NOMO-1 treated with DMSO at 0.1 percent for 48 hours (cell line): ENCODE measurements around the gene DCLK1.

Experiments used
- DNase-seq: peaks from one replicate; lab custom pipeline; 2025; ENCODE audit not compliant: unreplicated experiment; lab: John Stamatoyannopoulos, UW

The DCLK1 gene

GRCh38 chr13:35838356-35838755 lies 292.8 kb downstream of the DCLK1 start:
- no peak for DNase-seq

DNA sequence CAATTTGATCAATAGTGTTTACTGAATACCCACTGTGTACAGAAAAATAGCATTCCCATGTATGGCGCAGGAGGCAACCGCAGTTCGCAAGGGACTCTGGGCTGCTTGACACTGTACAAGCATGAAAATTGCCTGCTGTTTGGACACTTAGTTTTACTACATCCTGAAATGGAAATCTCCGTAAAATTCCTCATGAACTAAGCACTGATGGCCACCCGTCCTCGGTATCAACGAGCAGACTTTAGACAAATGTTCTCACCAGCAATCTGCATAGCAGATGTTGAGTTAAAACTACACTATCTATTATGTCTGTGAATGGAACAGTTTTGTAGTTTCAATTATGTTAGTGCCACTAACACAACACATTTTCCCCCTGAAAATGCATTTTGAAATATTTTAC lies 294.7 kb downstream of the DCLK1 start:
- no peak for DNase-seq

DNA sequence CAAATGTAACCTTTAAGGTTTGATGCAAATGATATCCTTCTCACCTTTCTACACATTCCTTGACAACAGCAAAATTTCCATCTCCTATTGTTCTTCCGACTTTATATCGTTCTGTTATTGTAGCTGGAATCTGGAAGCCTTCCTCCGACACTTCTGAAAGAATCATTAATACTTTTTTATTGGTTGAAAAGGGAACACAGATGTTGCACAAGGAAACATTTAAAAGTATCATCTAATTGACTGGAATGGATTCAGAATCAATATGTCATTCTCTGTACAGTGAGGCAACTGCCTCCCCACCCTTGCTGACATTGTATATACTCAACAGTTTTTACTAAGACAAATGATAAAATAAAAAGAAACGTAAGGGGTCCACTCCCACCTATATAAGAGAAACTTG lies 295.2 kb downstream of the DCLK1 start:
- DNase-seq, result no peak

DNA sequence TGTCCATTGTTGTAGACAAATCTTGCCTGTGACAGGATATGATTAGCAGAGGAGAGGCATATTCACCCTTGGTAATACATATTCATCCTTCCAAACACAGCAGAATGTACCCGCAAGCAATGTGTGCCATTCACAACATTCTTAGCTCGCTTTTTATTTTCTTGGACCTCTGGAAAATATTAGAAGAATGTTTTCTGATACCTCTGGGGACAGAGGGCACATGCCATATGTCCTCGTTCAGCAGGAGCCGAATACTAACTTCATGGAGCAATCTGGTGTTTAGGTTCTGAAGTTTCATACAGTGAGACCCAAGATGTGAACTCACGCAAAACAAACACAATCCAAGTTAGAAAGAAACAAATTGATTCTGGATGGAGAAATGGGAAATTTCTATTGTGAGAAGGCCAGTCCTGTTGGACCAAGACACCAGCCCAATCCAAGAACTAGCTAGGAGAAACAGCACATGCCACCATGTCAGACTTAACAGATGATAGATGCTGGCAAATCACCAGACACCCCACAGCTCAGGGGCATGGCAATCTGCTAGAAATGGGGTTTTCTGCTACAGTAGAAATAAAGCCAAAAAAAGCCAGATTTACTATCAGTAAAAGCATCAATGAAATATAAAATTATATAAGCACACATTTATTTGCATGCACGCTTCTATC lies 297.4 kb downstream of the DCLK1 start:
- DNase-seq, result no peak

GRCh38 chr13:35833031-35833430 lies 298.2 kb downstream of the DCLK1 start:
- no peak for DNase-seq

- DNase-seq, result no peak
These were observed 298.6 kb downstream of the DCLK1 start for GRCh38 chr13:35832551-35832950.

DNA sequence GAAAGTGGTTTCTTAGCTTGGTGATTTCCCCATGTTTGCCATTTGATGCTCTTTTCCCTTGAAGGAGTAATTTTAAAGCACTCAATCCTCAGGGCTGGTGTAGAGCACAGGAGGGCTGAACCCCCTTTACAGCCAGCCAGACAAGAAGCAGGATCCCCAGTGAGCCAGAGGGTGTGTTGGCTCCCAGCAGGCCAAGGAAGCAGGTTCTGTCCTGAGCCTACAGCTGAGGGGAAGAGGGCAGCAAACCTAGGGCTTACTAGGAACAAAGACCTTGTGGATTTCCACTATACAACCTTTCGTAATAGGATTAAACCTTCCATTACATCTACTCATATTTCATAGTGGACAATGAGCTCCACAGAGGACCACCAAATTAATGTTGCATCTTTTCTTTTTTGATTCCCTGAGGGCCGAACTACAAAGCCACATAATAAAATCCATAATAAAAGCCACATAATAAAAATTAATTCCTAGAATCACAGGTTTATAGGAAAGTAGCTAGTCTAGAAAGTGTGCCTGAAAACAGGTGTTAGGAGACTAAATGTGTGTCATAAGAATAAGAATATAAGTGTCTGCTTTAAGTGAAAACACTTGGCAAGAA lies 300.2 kb downstream of the DCLK1 start:
- no peak for DNase-seq

- no peak for DNase-seq
These were observed 304.4 kb downstream of the DCLK1 start for GRCh38 chr13:35826626-35827254.

- DNase-seq, result no peak
These were observed 306.4 kb downstream of the DCLK1 start for GRCh38 chr13:35824825-35825224.

DNA sequence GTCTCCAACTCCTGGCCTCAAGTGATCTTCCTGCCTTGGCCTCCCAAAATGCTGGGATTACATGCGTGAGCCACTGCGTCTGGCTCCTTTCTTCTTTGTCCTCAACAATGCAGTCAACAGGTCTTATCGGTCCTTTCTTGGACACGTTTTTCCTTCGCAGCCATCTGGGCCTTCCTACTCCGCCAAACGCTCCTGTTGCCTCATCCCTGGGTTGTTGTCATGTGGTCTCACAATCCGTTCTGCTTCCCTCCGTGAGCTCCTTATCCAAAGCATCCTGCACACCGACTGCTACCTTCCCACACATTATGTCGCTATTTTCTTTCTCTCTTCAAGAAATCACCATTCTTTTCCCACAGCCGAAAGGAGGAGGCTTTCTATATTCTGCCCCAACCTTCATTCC lies 306.8 kb downstream of the DCLK1 start:
- DNase-seq, result no peak

DNA sequence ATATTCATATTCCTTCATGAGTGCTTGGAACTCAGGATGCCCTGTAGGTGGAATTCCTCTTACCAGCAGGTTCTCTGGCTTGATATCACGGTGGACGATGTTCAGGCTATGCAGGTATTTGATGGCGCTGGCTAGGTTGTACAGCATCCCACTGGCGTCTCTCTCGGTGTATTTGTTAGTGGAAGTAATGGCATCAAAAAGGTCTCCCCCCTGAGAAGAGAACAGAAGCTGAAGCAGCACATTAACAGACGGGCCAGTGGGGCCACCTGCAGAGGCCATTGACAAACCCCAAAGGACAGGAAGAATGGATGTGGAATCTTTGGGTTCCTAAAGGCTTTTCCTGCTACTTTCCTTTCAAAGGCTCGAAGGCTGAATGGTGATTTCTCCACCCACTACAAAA lies 308.5 kb downstream of the DCLK1 start:
- DNase-seq, result no peak

- DNase-seq, result peak; percentile 9
These were observed 312.5 kb downstream of the DCLK1 start for GRCh38 chr13:35818633-35819067.

DNA sequence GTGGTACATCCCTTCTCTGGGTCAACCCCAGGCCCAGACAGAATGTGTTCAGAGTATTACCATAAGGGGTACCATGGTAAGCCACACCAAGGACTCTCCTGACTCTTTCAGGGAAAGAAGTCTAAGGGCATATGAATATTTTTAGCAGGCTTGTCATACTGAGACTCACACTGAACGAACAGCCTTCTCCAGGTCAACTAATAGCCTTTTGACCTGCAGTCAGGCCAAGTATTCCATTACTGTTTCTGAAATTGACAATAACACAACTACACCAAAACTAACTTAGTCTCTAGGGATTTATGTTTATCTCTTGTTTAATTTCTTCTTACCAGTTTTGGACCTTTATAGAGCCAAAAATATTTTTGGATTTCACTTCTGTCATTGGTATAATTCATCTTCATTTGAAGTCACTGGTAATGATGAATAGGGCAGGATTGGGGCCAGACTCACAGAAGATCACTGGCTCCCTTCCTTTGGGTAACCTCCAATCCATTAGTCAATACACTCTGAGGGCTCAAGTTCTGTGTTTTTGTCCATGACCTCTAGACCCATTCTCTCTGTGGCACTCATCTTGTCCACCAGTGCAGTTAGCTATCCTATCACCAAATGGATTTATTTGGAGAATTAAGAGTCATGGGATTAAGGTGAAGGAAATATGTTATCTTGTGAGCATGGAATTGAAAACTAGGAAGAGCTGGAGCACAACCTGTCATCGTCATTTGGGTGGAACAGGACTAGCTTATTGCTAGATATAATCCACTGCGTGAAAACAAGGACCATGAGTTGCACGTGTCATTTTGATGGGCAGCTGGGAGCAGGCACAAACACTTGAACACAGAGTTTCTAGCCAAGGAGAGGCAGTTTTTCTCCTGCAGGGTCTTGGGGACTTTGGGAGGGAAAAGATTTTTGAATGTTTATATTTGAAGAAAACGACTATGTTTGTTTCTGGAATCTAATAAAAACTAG lies 313.3 kb downstream of the DCLK1 start:
- DNase-seq, result no peak

DNA sequence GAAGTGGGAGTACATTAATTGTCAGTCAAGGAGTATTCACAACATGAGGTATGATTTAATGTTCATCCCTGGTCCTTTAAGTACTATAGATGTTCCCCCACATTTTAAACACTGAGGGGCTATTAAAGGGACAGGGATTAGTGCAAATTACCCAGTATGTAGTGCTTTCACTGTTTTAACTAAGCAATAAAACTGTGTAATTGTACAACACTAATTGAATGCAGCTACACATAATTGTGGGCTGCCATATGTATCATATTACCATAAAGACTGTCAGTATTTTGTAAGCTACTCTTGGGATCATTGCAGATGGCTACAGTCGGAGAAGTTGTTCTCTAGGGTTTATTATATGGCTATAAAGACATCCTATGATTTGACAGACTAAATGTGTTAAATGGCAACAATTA lies 316.6 kb downstream of the DCLK1 start:
- no peak for DNase-seq

GRCh38 chr13:35812736-35813135 lies 318.4 kb downstream of the DCLK1 start:
- DNase-seq, result no peak

DNA sequence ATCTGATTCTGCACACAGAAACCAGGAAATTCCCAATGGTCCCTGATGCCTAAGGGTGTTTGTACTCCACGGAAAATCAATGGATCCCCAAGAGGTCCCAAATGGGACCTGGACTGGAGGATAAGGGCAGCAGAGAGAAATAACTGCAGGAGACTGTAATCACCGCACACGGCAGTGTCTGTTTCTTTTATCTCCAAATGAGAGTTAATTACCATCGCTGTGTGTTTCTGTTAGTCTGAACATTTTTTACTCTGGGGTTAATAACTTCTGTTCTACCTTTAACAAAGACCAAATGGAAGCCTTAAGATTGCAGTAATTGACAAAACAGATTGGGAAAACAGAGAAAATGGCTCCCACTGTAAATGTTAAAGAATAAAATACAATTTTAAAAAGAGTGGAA lies 320.9 kb downstream of the DCLK1 start:
- no peak for DNase-seq

- no peak for DNase-seq
These were observed 322.3 kb downstream of the DCLK1 start for GRCh38 chr13:35808846-35809245.

GRCh38 chr13:35804901-35805300 lies 326.3 kb downstream of the DCLK1 start:
- no peak for DNase-seq

DNA sequence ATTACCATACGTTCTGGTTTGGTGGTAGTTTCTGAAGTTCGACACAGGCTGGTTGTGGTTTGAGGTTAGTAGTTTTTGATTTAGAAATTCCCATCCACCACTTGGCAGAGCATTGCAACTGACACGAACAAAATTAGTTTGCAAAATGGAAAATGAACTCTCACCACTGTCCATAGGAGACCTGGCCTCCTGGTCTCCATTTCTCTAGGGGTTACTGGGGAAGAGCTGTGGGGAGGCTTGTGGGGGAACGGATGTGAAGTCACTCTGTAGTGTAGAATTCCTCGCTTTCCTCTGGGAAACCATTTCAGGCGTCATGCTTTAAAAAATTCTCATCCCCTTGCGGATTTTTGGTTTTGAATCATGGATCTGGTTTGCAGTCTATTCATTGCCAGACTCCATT lies 333.2 kb downstream of the DCLK1 start:
- no peak for DNase-seq

DNA sequence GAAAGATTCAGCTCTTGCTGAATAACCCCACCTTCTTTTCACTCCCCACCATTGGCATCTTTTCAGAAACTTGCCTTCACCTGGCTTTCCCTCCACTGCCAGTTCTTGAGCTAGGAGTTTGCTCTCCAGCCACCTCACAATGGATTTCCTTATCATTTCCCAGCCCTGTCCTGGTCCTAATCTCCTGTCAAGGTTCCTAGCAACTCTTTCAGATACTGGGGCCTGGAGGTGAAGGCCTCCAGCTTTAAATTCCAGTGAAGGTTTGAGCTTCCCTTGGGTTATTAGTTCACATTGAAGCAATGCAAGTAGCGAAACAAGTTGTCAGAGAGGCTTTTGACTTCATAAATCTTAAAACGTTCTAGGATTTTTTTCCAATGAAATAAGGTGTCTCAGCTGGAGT lies 333.9 kb downstream of the DCLK1 start:
- no peak for DNase-seq

DNA sequence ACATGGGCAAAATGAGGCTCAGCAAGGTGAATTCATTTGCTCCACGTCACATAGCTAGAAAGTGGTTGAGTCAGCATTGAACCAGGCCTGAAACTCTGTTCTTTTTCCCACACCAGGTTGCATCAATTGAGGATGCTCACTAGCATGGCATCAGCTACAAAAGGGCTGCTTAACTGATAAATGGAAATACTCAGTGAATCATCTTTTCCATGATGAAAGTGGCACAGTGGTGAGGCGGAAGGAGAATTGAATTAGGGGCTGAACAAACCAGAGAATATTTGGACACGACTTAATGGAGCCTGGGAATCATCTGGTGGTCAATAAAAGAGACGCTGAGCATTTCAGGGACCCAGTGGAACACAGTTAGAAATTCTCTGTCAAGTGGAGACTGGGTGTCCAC lies 334.6 kb downstream of the DCLK1 start:
- no peak for DNase-seq
